ENCODE data around the gene NMNAT2. TPM values are rescaled to one million over a fixed set of nuclear protein-coding genes. Genes with fewer than 3 reads are reported as not detected.
"Not testable (repeated sequence)": the region's sequence is repeated elsewhere in the genome, so short reads cannot be mapped to it uniquely, and the experiment has no call there.

The NMNAT2 gene
- total and polyA plus RNA-seq, 12 donors = 0.35 to 6.1 (median 2.9) TPM

DNA sequence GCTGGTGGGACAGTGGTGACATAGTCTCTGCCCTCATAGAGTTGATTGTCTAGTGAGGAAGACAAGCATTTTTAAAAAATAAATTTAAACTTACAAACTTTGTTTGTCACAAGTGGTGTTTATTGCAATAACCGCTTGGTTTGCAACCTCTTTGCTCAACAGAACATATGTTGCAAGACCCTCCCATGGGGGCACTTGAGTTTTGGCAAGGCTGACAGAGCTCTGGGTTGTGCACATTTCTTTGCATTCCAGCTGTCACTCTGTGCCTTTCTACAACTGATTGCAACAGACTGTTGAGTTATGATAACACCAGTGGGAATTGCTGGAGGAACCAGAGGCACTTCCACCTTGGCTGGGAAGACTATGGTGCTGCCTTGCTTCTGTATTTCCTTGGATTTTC lies 173.7 kb downstream of the NMNAT2 start:
- Histone ChIP-seq H3K9me3 (replicated peaks in 1 of 3) (no peaks in the 10 kb centered on the region), H3K36me3 (replicated peaks in 1 of 2) (no peaks in the 10 kb centered on the region), H3K27ac (peak overlapping the region in 1 of 5 donors; percentile 70), H3K27me3 (no peaks in the 10 kb centered on the region), H3K4me3 (no peak overlapping the region), H3K4me1 (replicated peaks in 1 of 2) (peaks cover 0 to 3% of the 10 kb centered on the region in 2 donors)
- TF ChIP-seq, protein P1, sequence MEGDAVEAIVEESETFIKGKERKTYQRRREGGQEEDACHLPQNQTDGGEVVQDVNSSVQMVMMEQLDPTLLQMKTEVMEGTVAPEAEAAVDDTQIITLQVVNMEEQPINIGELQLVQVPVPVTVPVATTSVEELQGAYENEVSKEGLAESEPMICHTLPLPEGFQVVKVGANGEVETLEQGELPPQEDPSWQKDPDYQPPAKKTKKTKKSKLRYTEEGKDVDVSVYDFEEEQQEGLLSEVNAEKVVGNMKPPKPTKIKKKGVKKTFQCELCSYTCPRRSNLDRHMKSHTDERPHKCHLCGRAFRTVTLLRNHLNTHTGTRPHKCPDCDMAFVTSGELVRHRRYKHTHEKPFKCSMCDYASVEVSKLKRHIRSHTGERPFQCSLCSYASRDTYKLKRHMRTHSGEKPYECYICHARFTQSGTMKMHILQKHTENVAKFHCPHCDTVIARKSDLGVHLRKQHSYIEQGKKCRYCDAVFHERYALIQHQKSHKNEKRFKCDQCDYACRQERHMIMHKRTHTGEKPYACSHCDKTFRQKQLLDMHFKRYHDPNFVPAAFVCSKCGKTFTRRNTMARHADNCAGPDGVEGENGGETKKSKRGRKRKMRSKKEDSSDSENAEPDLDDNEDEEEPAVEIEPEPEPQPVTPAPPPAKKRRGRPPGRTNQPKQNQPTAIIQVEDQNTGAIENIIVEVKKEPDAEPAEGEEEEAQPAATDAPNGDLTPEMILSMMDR (IDR thresholded peaks at IDR 0.05) = no peak
- no peak for TF ChIP-seq POLR2A (IDR thresholded peaks at IDR 0.05)
- 68 to 79% (median 73%) methylated on average over 1 of the region's 1 CpG for WGBS, 4 donors
- intact Hi-C loops (cut with DNase I) = no loop called here
- peak in 5 of 7 donors; percentile 25 to 82 (median 62) for DNase-seq

DNA sequence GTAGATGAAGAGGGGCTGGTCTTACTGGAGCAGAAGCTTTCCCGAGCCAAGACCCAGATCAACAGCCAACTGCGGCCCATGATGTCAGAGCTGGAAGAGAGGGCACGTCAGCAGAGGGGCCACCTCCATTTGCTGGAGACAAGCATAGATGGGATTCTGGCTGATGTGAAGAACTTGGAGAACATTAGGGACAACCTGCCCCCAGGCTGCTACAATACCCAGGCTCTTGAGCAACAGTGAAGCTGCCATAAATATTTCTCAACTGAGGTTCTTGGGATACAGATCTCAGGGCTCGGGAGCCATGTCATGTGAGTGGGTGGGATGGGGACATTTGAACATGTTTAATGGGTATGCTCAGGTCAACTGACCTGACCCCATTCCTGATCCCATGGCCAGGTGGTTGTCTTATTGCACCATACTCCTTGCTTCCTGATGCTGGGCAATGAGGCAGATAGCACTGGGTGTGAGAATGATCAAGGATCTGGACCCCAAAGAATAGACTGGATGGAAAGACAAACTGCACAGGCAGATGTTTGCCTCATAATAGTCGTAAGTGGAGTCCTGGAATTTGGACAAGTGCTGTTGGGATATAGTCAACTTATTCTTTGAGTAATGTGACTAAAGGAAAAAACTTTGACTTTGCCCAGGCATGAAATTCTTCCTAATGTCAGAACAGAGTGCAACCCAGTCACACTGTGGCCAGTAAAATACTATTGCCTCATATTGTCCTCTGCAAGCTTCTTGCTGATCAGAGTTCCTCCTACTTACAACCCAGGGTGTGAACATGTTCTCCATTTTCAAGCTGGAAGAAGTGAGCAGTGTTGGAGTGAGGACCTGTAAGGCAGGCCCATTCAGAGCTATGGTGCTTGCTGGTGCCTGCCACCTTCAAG lies 174.8 kb downstream of the NMNAT2 start:
- TF ChIP-seq, protein P1 (IDR thresholded peaks at IDR 0.05) = no peak
- TF ChIP-seq POLR2A (IDR thresholded peaks at IDR 0.05) = no peak
- H3K36me3 ChIP-seq (replicated peaks in 1 of 2) = no peaks in the 10 kb centered on the region
- 79 to 88% (median 87%) methylated on average over 5 of the region's 5 CpGs for WGBS, 4 donors
- no peaks in the 10 kb centered on the region for H3K9me3 ChIP-seq (replicated peaks in 1 of 3)
- DNase-seq = peak in 1 of 7 donors; percentile 27
- H3K27me3 ChIP-seq = no peaks in the 10 kb centered on the region
- intact Hi-C loops (cut with DNase I) = no loop called here
- H3K4me3 ChIP-seq = no peak overlapping the region
- H3K4me1 ChIP-seq (replicated peaks in 1 of 2) = peaks cover 0 to 3% of the 10 kb centered on the region in 2 donors
- H3K27ac ChIP-seq = peak overlapping the region in 3 of 5 donors; percentile 20 to 70 (median 39)

- no peaks in the 10 kb centered on the region for H3K27me3 ChIP-seq
- no peak overlapping the region for H3K4me3 ChIP-seq
- WGBS, 4 donors = 25 to 38% (median 32%) methylated on average over 3 of the region's 3 CpGs
- H3K9me3 ChIP-seq (replicated peaks in 1 of 3) = no peaks in the 10 kb centered on the region
- H3K36me3 ChIP-seq (replicated peaks in 1 of 2) = no peaks in the 10 kb centered on the region
- peak overlapping the region in 3 of 5 donors; percentile 20 to 70 (median 56) for H3K27ac ChIP-seq
- H3K4me1 ChIP-seq (replicated peaks in 1 of 2) = peaks cover 0 to 3% of the 10 kb centered on the region in 2 donors
- no peak for TF ChIP-seq POLR2A (IDR thresholded peaks at IDR 0.05)
- TF ChIP-seq, protein P1 (IDR thresholded peaks at IDR 0.05) = no peak
- intact Hi-C loops (cut with DNase I) = no loop called here
- no peak for DNase-seq
Measured at GRCh38 chr1:183242556-183242955, 175.6 kb downstream of the NMNAT2 start.

DNA sequence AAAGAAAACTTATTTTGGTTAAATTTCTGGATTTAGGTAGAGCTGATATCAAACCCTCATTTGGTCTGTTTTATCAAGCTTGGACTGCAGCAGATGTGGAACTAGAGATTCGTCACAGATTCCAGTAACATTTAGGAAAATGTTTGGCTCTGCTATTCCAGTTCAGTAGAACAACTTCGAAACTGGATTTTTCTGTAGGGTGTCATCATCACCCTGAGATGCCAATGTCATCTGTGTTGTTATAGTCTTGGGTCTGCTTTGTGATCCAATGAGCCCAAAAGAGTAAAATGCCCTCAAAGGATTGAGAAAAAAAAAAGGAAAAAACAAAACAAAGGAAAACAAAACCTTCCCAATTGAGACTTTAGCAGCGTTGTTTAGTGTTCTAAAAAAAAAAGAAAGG lies 176.7 kb downstream of the NMNAT2 start:
- 59 to 72% (median 71%) methylated on average over 3 of the region's 3 CpGs for WGBS, 4 donors
- intact Hi-C loops (cut with DNase I) = no loop called here

GRCh38 chr1:183240853-183241252 lies 177.3 kb downstream of the NMNAT2 start:
- whole genome bisulfite sequencing, 4 donors = 89 to 97% (median 91%) methylated on average over 8 of the region's 8 CpGs
- intact Hi-C loops (cut with DNase I); H3K4me3 ChIP-seq; DNase-seq; H3K36me3 ChIP-seq (replicated peaks in 1 of 2); H3K9me3 ChIP-seq (replicated peaks in 1 of 3); H3K4me1 ChIP-seq (replicated peaks in 1 of 2); H3K27me3 ChIP-seq: not testable (repeated sequence)
- peak overlapping the region in 2 of 5 donors; percentile 56 to 60 for H3K27ac ChIP-seq

More for the DNA sequence above, 176.7 kb downstream of the NMNAT2 start:
- Histone ChIP-seq H3K4me3 (no peak overlapping the region), H3K4me1 (replicated peaks in 1 of 2) (peaks cover 0 to 3% of the 10 kb centered on the region in 2 donors), H3K9me3 (replicated peaks in 1 of 3) (no peaks in the 10 kb centered on the region), H3K27ac (peak overlapping the region in 2 of 5 donors; percentile 56 to 60), H3K36me3 (replicated peaks in 1 of 2) (no peaks in the 10 kb centered on the region), H3K27me3 (no peaks in the 10 kb centered on the region)
- no peak for TF ChIP-seq POLR2A (IDR thresholded peaks at IDR 0.05)
- TF ChIP-seq, protein P1 (IDR thresholded peaks at IDR 0.05) = no peak
- DNase-seq = no peak

All from adrenal gland (tissue), 12 donors.